Endothelial cell of umbilical vein (primary cell): ENCODE measurements around the gene SLC35E3. TPM values are rescaled to one million over a fixed set of nuclear protein-coding genes. Genes with fewer than 3 reads are reported as not detected.

Experiments
- BruUV-seq: library from RNA; stranded (reverse); fragments of 400-500 nt; replicated peaks from 2 replicates; lab custom pipeline; 2021; lab: Mats Ljungman, UMichigan
- CTCF ChIA-PET: fragments of 300-600, 350-600 bp; sonication (Branson Sonifier 250); formaldehyde crosslinking; loops from one replicate; lab custom pipeline; 2021; ENCODE audit warnings: antibody characterized with exemption, inconsistent platforms; lab: Charles Lee
- POLR2A ChIA-PET: fragments of 300-600, 350-600 bp; sonication (Branson Sonifier 250); formaldehyde crosslinking; loops from one replicate; lab custom pipeline; 2021; ENCODE audit warnings: antibody characterized with exemption, inconsistent platforms; lab: Charles Lee
- DNase-seq: peaks from one replicate; pipeline ENCODE4 v3.0.0-alpha.2; 2011; ENCODE audit warnings: low read depth, low spot score
- FAIRE-seq: peaks from 2 replicates; lab custom pipeline; 2011; peaks lifted over from hg19 to GRCh38; lab: Jason Lieb, UNC
- H2AFZ ChIP-seq: 2 replicates; pipeline ENCODE4 v1.6.0; 2012; ENCODE audit warnings: low read depth, low read length, control low read depth, inconsistent platforms
- H3K27ac ChIP-seq: 2 replicates; pipeline ENCODE4 v1.5.1; 2011; ENCODE audit warnings: low read depth, mild to moderate bottlenecking, control low read depth, low read length, moderate library complexity; ENCODE audit not compliant: insufficient read depth
- H3K27me3 ChIP-seq, 2 experiments: 2 replicates each; pipeline versions ENCODE4 v1.6.0 to v1.6.1; 2011; ENCODE audit warnings: low read length in 2 of 2, mixed read lengths in 1 of 2; ENCODE audit not compliant: control insufficient read depth in 2 of 2, insufficient read depth in 2 of 2
- H3K36me3 ChIP-seq, 2 experiments: 2 replicates in 1 of 2; 3 replicates in 1 of 2; pipeline ENCODE4 v1.5.1; 2011; ENCODE audit warnings: low read length in 2 of 2, mild to moderate bottlenecking in 1 of 2, moderate library complexity in 1 of 2; ENCODE audit not compliant: control insufficient read depth in 2 of 2, insufficient read depth in 2 of 2; ENCODE audit errors: extremely low read depth in 1 of 2
- H3K4me1 ChIP-seq: 3 replicates; pipeline ENCODE4 v1.5.1; 2011; ENCODE audit warnings: mild to moderate bottlenecking, low read length; ENCODE audit not compliant: control insufficient read depth, insufficient read depth; ENCODE audit errors: extremely low read depth
- H3K4me2 ChIP-seq: 2 replicates; pipeline ENCODE4 v1.6.1; 2011; ENCODE audit warnings: low read length, control low read depth, mixed read lengths; ENCODE audit not compliant: insufficient read depth
- H3K4me3 ChIP-seq, 3 experiments: fragments of 200-600 bp in 1 of 3; sonication (generic), shearing (Covaris generic) in 1 of 3; replicated peaks in 1 of 3; 2 replicates each; pipeline ENCODE4 v1.5.1; 2011 to 2016; ENCODE audit warnings: control low read depth in 3 of 3, low read length in 3 of 3, mild to moderate bottlenecking in 2 of 3, inconsistent platforms in 1 of 3, low read depth in 1 of 3, moderate library complexity in 1 of 3; ENCODE audit not compliant: insufficient read depth in 1 of 3
- H3K79me2 ChIP-seq: 2 replicates; pipeline ENCODE4 v1.6.0; 2012; ENCODE audit warnings: low read length, inconsistent platforms; ENCODE audit not compliant: control insufficient read depth, insufficient read depth
- H3K9ac ChIP-seq: replicated peaks from 2 replicates; pipeline ENCODE3; 2011; ENCODE audit warnings: low read length, control low read depth; ENCODE audit not compliant: insufficient read depth; ENCODE audit errors: extremely low read depth
- H3K9me1 ChIP-seq: replicated peaks from 3 replicates; pipeline ENCODE4 v1.6.0; 2011; ENCODE audit warnings: mild to moderate bottlenecking, low read length; ENCODE audit not compliant: control insufficient read depth, insufficient read depth; ENCODE audit errors: extremely low read depth
- H3K9me3 ChIP-seq: replicated peaks from 2 replicates; pipeline ENCODE4 v1.5.1; 2012; ENCODE audit warnings: low read length, inconsistent platforms; ENCODE audit not compliant: control insufficient read depth, insufficient read depth
- H4K20me1 ChIP-seq: replicated peaks from 2 replicates; pipeline ENCODE3; 2011; ENCODE audit warnings: mild to moderate bottlenecking, low read length; ENCODE audit not compliant: control insufficient read depth, insufficient read depth; ENCODE audit errors: extremely low read depth
- EZH2 ChIP-seq: IDR thresholded peaks from 2 replicates; pipeline ENCODE4 v1.6.1; 2012; ENCODE audit warnings: borderline replicate concordance, low read depth, mild to moderate bottlenecking, moderate library complexity, low read length, inconsistent platforms; ENCODE audit not compliant: severe bottlenecking
- FOS ChIP-seq: IDR thresholded peaks from 2 replicates; pipeline ENCODE4 v1.6.1; 2011; ENCODE audit warnings: mild to moderate bottlenecking, low read length, moderate library complexity, borderline replicate concordance; ENCODE audit not compliant: insufficient read depth
- GATA2 ChIP-seq: IDR thresholded peaks from 2 replicates; pipeline ENCODE4 v1.7.0; 2011; ENCODE audit warnings: low read depth, mild to moderate bottlenecking, moderate library complexity, mixed read lengths, low read length; ENCODE audit not compliant: insufficient read length, insufficient read depth
- JUN ChIP-seq: IDR thresholded peaks from 2 replicates; pipeline ENCODE4 v1.6.1; 2011; ENCODE audit warnings: borderline replicate concordance, low read depth; ENCODE audit not compliant: insufficient read length, insufficient read depth
- MYC ChIP-seq: IDR thresholded peaks from one replicate; pipeline ENCODE4 v1.6.1; 2011; ENCODE audit warnings: mild to moderate bottlenecking, low read depth, low read length
- POLR2A ChIP-seq: IDR thresholded peaks from 2 replicates; pipeline ENCODE4 v1.6.1; 2012; ENCODE audit warnings: low read depth, mild to moderate bottlenecking, control low read depth, low read length
- POLR2AphosphoS5 ChIP-seq: IDR thresholded peaks from 2 replicates; pipeline ENCODE4 v1.6.1; 2012; ENCODE audit warnings: low read depth, mild to moderate bottlenecking, control low read depth, low read length, moderate library complexity; ENCODE audit not compliant: insufficient read depth
- dilution Hi-C: fragments of 300-500 bp; cut with MboI; formaldehyde crosslinking; loops from one replicate; pipeline ENCODE4 v1.15.0; 2019; ENCODE audit warnings: low sequenced_read_pairs; ENCODE audit not compliant: extremely low pct_ligation_motif_present
- intact Hi-C: fragments of 100-400 bp; cut with micrococcal nuclease; formaldehyde crosslinking; loops from one replicate; pipeline ENCODE4 v1.10.0; 2022
- polyA plus RNA-seq, 4 experiments: library from polyadenylated mRNA; depleted of rRNA in 3 of 4; stranded (reverse) in 3 of 4; unstranded in 1 of 4; fragments of >200 nt; gene quantifications; 2 replicates each; pipeline versions ENCODE4 v1.2.1 to v1.2.3, GENCODE V29; 2011 to 2012; ENCODE audit warnings: missing spikeins in 1 of 4
- total RNA-seq: library from RNA; stranded (reverse); gene quantifications from 2 replicates; pipeline ENCODE4 v1.2.3, GENCODE V29; 2021
- TF ChIP-seq, protein P1 (sequence below), 2 donors: IDR thresholded peaks; 1 replicate in 1 of 2; 2 replicates in 1 of 2; pipeline ENCODE4 v1.5.1; 2011; ENCODE audit warnings: low read length in 2 of 2, mild to moderate bottlenecking in 2 of 2, moderate library complexity in 2 of 2, control low read depth in 1 of 2, inconsistent platforms in 1 of 2, low read depth in 1 of 2; ENCODE audit not compliant: insufficient read depth in 1 of 2; ENCODE audit errors: extremely low read depth in 1 of 2
- TF ChIP-seq, protein P2 (sequence below): IDR thresholded peaks from 2 replicates; pipeline ENCODE4 v1.6.1; 2011; ENCODE audit not compliant: insufficient read depth, insufficient read length

Gene SLC35E3
- total and polyA plus RNA-seq, 2 donors (not counting 3 experiments of a cell fraction or from before 2014, with no cell fraction given) = 8.1 to 13.8 TPM

DNA sequence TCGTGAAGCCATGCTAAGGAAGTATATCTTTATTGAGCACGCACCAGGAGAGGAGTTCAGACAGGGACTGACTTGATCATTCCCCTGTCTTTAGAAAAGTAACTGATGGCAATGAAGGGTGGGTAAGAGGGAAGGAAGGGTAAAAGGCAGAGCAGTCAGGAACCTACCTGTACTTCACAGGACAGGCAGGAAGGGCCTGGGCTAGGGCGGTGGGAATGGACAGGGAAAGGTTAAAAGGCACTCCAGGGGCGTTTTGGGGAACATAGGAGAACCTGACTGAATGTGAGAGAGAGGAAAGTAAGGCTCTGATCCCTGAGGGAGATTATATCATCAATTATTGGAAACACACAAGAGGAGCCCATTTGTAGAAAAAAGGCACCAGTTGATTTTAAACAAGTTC lies 3.9 kb downstream of the SLC35E3 start:
- Histone ChIP-seq H3K4me1 (peaks cover 16% of the 10 kb centered on the region), H3K9ac (no peak overlapping the region), H3K27ac (no peak overlapping the region), H3K9me1 (no peaks in the 10 kb centered on the region), H2AFZ (no peak overlapping the region), H4K20me1 (no peaks in the 10 kb centered on the region), H3K4me3 (no peak overlapping the region), H3K27me3 (no peaks in the 10 kb centered on the region), H3K9me3 (no peaks in the 10 kb centered on the region), H3K36me3 (peaks cover 0 to 10% of the 10 kb centered on the region in 2 experiments), H3K79me2 (no peaks in the 10 kb centered on the region), H3K4me2 (no peak overlapping the region)
- no TSS peak for BruUV-seq
- DNase-seq = no peak
- intact Hi-C loops = loop anchor here (5.0 kb wide), 1 partner anchor 138 kb away; the partner anchor contains the start of gene RAP1B
- POLR2A ChIA-PET = no interaction called here
- CTCF ChIA-PET = no interaction called here
- no peak for FAIRE-seq
- TF ChIP-seq POLR2A (no peak), POLR2AphosphoS5 (no peak), GATA2 (no peak), FOS (no peak), JUN (no peak), MYC (no peak), EZH2 (no peak)
- TF ChIP-seq, protein P1, sequence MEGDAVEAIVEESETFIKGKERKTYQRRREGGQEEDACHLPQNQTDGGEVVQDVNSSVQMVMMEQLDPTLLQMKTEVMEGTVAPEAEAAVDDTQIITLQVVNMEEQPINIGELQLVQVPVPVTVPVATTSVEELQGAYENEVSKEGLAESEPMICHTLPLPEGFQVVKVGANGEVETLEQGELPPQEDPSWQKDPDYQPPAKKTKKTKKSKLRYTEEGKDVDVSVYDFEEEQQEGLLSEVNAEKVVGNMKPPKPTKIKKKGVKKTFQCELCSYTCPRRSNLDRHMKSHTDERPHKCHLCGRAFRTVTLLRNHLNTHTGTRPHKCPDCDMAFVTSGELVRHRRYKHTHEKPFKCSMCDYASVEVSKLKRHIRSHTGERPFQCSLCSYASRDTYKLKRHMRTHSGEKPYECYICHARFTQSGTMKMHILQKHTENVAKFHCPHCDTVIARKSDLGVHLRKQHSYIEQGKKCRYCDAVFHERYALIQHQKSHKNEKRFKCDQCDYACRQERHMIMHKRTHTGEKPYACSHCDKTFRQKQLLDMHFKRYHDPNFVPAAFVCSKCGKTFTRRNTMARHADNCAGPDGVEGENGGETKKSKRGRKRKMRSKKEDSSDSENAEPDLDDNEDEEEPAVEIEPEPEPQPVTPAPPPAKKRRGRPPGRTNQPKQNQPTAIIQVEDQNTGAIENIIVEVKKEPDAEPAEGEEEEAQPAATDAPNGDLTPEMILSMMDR (IDR thresholded peaks at IDR 0.05; ENCODE audit: extremely low read depth in 1 of 2, insufficient read depth in 1 of 2, low read depth in 1 of 2, low read length in 2 of 2) = no peak
- TF ChIP-seq, protein P2, sequence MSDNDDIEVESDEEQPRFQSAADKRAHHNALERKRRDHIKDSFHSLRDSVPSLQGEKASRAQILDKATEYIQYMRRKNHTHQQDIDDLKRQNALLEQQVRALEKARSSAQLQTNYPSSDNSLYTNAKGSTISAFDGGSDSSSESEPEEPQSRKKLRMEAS = no peak
- dilution Hi-C loops = no loop called here
